ENCODE results near the gene ENTR1.
A peak's percentile ranks its signal among the peaks of the same experiment; 100 is the strongest.
"Not testable (repeated sequence)": the region's sequence is repeated elsewhere in the genome, so short reads cannot be mapped to it uniquely, and the experiment has no call there.

Gene ENTR1

DNA sequence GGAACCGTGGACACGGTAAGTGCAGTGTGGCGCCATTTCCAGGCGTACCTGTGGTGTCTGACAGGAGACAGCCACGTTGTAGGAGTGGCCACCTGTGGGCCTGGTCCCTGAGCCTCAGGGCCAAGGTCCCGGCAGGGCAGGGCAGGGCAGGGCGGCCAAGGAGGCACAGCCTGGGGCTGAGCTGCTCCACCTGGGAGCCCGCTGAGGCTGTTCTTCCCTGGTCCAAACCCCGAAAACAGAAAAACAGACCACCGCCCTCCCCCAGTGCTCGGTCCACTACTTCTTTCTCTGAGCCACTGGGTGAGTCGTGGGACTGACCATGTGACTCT lies 8.6 kb upstream of the ENTR1 start:
- no peak for DNase-seq (ENCODE audit: low read depth, low spot score)

DNA sequence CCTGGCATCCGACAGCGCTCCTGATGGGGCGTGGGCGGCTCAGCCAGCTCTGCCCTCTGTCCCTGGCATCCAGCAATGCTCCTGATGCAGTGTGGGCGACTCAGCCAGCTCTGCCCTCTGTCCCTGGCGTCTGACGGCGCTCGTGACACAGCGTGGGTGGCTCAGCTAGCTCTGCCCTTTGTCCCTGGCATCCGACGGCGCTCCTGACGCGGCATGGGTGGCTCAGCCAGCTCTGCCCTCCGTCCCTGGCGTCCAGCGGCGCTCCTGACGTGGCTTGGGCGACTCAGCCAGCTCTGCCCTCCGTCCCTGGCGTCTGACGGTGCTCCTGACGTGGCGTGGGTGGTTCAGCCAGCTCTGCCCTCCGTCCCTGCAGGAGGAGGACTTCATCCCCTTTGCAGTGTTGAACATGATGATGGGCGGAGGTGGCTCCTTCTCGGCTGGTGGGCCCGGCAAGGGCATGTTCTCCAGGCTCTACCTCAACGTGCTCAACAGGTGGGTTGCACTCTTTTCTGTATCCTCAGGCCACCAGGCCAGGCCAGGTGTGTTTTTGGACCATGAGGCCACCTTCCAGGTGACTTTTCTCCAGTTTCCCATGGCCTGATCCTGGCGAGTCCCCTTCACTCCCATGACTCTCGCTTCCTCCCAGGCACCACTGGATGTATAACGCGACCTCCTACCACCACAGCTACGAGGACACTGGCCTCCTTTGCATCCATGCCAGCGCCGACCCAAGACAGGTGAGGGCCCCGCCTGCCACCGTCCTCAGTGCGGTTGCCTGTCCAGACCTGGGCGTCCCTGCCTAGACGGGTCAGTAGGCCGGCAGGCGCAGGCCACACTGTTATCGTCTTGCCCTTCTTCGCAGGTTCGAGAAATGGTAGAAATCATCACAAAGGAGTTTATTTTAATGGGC lies 8.0 kb upstream of the ENTR1 start:
- no peak for DNase-seq (ENCODE audit: low read depth, low spot score)

DNA sequence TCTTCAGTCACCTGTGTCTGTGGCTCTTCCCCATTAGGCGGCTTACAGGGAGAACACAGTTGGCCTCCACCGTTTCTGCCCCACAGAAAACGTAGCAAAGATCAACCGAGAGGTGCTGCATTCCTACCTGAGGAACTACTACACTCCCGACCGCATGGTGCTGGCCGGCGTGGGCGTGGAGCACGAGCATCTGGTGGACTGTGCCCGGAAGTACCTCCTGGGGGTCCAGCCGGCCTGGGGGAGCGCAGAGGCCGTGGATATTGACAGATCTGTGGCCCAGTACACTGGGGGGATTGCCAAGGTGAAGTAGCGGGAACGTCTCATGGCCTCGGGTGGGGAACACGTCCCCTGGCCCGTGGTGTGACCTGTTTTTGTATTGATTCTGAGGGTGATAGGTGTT lies 6.5 kb upstream of the ENTR1 start:
- DNase-seq (ENCODE audit: low read depth, low spot score): no peak

DNA sequence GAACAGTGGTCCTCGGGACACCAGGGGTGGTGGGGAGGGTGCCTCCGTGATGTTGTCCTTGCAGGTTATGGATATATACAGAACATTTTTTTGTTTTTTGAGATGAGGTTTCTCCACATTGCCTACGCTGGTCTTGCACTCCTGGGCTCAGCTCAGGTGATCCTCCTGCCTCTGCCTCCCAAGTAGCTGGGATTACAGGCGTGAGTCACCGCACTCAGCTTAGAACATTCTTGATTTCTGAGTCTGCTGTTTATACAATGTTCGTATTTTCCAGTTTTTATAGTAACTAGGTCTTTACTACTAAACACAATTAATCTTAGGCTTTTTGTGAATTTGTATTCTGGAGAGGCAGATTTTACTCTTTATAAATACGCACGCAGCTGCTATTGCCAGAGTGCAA lies 6.0 kb upstream of the ENTR1 start:
- no peak for DNase-seq (ENCODE audit: low read depth, low spot score)

DNA sequence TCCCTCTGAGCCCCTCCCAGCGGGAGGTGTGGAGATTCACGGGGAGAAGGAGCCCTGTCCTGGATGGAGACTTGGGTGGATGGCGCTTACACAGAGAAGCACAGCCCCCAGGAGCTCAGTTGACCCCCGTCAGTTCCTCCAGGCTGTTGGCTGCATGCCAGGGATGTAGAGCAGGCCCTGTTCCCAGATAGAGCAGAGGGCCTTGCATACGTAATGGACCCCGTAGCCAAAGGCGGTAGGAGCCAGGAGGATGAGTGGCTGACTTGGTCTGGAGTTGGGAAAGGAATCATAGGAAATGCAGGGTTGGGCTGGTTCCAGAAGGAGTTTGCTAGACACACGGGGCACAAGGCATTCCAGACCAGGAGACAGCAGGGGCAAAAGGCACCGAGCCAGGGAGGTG lies 2.5 kb upstream of the ENTR1 start:
- no peak for DNase-seq (ENCODE audit: low read depth, low spot score)

DNA sequence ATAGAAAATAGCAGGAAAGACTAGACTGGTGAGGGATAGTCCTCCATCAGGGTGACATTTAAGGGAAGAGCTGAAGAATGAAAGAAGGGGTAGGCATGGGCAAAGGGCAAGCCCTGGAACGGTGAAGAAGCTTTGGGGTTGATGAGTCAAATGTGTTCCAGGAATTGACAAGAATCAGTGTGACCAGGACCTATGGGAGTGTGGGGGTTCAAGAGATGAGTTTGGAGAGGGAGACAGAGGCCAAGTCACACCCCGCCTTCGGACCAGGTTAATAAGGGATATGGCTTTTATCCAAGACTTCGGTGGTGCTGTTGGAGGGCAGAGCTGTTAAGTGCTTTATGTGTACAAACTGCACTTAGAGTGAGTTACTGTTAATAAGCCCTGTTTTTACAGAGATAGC lies 964 bp upstream of the ENTR1 start:
- DNase-seq (ENCODE audit: low read depth, low spot score): no peak

DNA sequence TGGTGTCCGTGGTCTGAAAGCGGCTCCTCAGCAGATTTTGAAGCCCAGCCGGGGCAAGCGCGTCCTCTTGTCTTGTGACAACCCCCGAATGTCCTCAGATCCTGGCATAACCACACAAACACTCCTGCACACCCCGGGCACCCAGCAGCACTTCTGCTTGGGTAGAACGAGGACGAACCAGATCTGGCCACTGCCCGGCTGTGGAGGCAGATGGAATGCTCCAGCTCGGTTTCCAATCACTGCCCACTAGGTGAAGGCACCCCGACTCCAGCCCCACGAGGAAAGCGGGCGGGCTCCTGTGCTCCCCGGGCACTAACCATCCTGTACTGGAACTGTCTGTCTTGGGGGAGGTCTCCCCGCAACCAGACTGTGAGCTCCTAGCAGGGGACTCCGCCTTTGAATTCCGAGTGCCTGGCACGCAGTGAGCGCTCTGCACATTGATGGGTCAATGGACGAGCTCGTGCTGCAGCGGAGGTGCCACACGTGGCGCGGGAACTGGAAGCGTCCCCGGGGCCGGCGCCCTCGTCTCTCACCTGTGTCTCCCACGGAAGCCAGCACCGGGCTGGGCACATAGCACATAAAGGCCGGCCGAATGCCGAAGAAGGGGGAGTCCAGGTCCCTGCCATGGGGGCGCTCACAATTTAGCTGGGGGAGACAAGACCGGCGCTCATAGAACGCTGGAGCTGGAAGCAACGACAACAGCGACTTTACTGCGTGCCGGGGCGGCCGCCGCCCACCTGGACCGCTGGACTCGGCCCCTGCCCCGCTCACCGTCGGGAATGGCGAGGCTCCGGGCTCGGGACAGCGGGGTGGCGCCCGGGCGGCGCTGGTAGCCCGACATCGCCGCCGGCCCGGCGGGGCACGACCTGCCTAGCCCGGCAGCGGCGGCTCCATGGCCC lies 608 bp downstream of the ENTR1 start:
- DNase-seq (ENCODE audit: low read depth, low spot score): no peak

DNA sequence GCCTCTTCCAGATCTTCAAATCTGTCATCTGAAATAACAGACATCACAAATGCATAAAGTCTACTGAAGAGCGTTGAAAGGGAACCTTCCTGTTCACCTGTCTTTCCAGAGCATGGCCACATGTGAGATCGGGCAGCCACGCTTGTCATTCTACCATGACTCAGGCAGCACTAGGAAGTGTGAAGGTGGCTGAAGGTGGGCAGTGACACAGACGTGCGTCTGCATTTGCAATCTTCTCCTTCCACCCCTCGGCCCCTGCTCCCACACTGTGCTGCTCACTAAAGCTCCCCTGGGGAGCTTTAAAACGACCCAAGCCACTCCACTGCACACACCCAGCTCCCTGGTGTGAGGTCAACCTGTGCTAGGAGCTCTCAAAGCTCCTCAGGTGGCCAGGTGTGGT lies 2.5 kb downstream of the ENTR1 start:
- DNase-seq (ENCODE audit: low read depth, low spot score): no peak

DNA sequence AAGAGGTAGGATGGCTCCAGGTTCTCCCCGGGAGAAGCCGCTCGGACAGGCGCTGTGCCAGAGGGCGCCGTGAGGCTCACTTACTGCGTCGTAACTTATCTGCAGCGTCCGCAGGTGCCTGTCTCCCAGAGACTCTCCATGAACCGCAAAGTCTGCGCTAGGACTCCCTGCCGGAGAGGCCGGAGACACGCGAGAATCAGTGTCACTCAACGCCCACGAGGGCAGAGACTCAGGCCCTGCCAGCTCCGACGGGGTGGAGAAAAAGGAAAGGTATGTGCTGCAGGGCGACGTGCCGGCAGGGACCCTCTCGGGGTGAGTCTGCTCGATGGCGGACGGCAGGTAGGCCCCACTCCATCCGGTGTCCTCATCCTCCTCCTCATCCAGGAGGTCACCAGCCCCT lies 3.4 kb downstream of the ENTR1 start:
- DNase-seq (ENCODE audit: low read depth, low spot score): not testable (repeated sequence)

DNA sequence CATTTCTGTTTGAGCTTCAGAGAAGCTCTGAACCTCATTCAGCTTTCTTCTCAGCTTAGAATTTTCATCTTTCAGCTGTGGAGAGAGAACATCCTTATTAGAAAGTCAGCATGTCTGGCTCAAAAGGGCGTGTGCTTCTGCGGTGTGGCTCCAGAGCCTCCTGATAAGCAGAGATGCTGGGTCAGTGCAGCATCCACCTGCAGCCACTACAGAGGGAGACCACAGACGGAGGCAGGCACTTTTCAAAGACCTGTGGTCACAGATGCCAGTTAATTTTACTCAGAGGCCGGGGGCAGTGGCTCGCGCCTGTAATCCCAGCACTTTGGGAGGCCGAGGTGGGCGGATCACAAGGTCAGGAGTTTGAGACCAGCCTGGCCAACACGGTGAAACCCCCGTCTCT lies 4.5 kb downstream of the ENTR1 start:
- DNase-seq (ENCODE audit: low read depth, low spot score): not testable (repeated sequence)

DNA sequence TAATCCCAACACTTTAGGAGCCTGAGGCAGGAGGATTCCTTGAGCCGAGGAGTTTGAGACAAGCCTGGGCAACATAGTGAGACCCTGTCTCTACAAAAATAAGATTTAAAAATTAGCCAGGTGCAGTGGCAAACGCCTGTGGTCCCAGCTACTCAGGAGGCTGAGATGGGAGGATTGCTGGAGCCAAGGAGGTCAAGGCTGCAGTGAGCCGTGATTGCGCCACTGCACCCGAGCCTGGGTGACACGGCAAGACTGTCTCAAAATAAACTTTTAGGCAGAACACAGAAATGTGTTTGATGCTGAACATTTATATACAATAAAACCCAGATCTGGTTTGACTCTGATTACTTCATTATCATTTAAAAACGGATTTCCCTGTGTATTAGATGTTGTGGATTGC lies 4.9 kb downstream of the ENTR1 start:
- no peak for DNase-seq (ENCODE audit: low read depth, low spot score)

DNA sequence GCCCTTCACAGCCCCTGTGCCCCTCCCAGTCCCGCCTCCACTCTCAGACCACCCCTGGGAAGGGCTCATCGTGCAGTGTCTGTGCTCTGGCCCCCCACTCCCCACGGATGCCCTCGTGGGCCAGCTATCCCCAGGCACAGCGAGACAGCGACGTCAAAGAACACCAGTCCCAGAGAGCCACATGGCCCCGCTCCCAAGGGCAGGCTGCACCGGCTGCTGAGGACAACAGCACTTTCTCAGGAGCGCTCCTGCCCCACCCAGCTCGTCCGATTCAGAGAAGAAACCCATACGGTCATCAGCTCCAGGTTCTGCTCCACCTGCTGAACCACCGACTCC lies 5.6 kb downstream of the ENTR1 start:
- DNase-seq (ENCODE audit: low read depth, low spot score): no peak

DNA sequence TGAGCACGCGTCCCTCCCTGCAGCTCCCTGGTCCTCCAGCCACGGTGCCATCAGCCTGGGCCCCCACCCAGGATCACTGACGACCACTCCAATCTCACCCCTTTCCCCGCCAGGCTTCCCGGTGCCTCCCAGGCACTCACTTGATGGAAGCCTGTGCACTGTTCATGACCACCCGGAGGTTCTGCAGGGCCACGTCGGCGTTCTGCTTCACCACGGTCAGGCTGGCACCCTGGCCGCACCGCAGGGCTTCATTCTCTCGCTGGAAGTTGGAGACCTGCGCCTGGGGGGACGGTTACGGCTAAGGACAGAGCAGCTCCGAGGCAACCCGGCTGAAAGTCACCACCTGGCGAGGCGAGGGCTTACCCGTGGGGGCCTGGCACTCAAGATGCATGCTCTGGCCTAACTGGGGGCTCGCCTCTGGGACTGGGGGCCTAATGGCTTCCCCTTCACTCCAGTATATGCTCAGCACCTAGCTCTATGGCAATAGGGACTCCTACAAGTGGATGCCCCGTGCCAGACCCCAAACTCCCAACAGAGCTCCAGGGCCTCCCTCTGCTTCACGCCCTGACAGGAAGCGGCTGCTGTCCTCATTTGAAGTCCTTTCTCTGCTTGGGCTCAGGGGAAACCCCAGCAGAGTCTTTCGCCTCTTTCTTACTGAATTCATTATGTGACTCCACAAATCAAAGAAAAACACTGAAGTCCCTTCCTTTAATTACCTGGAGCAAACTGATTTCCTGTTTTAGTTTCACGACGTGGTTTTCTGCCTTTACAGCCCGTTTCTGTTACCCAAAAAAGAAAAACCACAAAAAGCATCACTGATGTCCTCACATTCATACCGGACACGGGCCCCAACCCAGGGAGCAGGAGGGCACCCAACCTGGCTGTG lies 6.3 kb downstream of the ENTR1 start:
- DNase-seq (ENCODE audit: low read depth, low spot score): no peak

DNA sequence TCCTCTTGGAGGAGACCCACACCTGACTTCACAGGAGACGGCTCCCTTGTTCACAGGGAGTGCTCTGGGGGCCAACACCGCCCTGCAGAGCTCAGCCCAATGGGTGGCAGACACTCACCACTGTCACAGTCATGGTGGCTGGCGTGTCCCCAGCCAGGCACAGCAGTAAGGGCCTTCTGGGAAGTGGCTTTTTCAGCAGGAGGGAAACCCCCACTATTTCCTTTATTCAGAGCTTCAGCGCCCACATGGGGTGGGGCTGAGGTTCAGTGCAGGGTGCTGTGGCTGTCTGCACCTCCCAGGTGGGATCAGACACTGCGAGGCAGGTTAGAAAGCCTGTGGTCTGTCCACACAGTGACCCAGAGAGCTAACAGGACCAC lies 6.9 kb downstream of the ENTR1 start:
- no peak for DNase-seq (ENCODE audit: low read depth, low spot score)

DNA sequence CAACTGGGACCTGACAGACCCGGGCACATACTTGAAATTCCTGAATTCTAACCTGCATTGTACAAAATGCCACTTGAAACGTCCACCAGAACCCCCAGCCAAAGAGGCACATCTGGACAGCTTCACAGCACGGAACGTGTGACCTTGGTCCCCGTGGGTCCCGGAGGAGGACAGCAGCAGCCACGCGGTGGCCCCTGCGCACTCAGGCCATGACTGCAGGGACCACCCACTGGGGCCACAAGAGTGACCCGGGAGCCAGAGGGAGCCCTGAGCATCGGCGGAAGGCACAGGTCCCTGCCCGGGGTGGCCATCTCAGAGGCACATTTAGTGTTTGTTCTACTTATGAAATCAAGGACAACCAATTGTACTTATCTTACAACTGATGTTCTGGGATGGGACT lies 8.3 kb downstream of the ENTR1 start:
- no peak for DNase-seq (ENCODE audit: low read depth, low spot score)

DNA sequence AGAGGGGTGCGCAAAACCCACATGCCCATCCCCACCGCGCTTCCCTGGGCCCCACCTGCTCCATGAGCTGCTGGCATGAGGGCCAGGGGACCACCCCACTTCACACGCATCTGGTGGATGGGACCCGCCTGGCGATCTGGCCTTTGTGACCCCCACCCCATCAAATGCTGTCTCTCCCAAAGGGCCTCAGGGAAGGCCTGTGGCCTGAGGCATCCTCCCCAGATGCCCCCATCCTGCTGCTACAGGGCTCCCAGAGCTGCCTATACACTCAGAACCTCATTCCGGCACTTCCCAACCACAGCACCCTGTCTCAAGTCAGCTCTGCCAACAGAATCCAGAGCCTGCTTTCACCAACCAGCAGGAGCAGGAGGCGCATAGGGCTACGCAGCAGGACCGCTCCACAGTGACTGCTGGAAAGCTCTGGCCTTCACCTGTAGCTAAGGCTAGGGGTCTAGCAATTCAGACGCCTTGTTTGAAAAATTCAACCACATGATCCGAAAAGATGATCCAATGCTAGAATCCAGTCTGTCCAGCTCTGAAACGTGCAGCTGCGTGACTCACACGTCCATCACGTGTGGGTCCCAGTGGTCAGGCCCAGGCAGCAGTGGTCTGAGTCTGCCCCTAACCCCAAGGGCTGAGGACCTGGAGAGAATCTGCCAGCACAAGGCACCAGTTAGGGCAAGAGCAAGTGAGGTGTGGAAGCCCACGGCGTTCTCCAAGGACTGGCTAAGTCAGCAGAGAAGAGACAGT lies 9.1 kb downstream of the ENTR1 start:
- no peak for DNase-seq (ENCODE audit: low read depth, low spot score)

DNA sequence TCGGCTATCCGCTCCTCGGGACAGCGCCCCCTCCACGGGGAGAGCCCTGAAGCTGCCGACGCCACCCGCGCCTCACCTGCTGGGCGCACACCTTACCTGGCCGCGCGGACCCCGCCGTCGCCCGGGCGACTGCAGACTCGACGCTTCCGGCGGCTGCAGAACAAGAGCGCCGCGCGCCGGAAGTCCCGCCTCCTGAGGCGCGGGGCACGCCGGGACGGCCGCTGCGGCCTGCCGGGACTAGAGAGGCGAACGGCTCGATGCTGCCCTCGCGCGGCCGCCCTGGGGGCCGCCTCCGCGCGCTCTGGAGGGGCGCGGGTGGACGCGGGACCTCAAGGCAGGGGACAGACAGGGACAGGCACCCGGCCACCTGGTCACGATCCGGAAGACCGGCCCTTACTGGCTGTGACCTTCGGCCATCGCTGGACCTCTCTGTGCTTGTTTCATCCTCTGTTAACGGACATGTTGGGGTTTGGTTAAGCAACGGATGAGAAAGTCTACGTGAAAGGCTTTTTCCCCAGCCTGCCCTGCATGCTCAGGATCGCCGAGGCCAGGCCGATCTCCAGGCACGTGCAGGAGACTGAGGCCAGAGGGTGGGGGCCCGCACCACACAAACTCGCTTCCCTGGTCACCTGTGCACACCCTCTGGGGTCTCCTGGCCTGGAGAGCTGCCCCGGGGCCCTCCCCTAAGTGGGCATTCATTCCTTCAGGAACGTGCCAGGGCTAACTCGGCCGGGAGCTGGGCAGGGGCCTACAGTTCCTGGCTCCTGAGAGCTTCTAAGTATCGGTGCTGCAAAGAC lies 10.2 kb downstream of the ENTR1 start, which contains the start of gene SNAPC4:
Gene SNAPC4 (minus strand): TSS at position 133 of the 797 bp plus-strand sequence. CDS start 1,742 bp downstream, outside the sequence.
- DNase-seq (ENCODE audit: low read depth, low spot score): peak; percentile 47

DNA sequence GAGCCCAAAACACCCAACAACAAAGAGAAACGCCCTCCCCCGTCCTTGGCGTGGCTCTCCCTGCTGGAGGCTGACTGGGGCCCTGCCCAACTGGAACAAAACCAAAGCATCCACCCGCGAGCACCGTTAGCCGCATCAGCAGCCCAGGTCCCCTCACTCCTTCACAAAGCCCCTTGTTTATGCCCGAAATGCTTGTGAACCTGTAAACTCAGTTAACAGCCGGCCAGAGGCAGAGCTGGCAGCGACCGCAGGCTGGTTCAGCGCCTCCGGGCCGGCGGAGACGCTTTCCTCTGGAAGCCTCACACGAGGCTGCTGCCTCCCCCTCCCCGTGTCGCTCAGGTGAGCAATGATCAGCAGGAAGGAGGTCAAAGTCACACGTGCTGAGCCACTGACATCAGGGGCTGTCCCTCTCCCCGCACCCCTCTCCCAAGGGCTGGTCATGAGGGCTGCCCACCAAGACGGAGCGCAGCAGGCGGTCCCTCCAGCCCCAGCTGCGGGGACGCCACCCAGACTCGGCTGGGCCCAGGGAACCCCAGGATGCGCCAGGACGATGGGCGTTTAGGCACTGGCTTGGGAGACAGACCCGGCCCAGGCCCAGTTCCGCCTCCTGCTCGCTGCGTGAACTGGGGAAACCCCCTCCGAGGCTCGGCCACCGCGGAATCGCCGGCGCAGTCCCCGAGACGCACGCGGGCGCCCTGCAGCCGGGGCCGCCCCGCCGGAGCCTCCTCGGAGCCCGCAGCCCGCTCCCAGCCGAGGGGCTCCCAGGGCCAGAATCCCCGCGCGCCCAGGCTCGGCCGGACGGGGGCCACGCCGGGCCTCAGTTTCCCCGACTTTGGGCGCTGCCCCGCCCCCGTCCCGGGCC lies 11.0 kb downstream of the ENTR1 start:
- DNase-seq (ENCODE audit: low read depth, low spot score): no peak

DNA sequence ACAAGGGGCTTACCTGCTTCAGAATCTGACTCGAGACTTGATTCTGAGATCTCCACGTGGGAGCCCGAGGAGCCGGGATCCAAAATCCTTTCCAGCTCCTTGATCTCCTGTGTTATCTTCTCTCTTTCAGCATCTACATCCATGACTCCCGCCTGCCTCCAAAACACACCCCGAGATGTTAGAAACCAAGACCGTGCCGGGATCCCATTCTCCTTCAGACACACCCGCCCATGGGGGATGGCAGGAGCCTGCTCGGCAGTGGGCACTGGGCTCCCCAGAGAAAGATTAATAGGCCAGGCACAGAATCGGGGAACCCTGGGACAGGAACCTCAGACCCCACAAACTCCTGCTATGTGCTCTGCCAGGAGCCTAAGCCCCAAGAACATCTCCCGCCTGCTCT lies 12.1 kb downstream of the ENTR1 start:
- DNase-seq (ENCODE audit: low read depth, low spot score): no peak
